SK-N-SH (cell line): ENCODE measurements around the gene PLRG1. TPM values are rescaled to one million over a fixed set of nuclear protein-coding genes. Genes with fewer than 3 reads are reported as not detected.
A peak's percentile ranks its signal among the peaks of the same experiment; 100 is the strongest.

ENCODE experiments used
- CTCF ChIA-PET: fragments of 300-600, 350-600 bp; formaldehyde crosslinking; extraction: SDS; loops from one replicate; lab custom pipeline; 2021; lab: Yijun Ruan, JAX
- POLR2A ChIA-PET: fragments of 350-600 bp; sonication (Branson Sonifier 250); formaldehyde crosslinking; extraction: SDS; loops from one replicate; lab custom pipeline; 2020; ENCODE audit warnings: antibody characterized with exemption, inconsistent platforms; lab: Yijun Ruan, JAX
- DNase-seq: peaks from one replicate; pipeline ENCODE4 v3.0.0; 2012
- H2AFZ ChIP-seq: fragments of 200-600 bp; sonication (generic); 2 replicates; pipeline ENCODE4 v1.8.1; 2016; ENCODE audit warnings: antibody characterized with exemption, mild to moderate bottlenecking, low read depth
- H3F3A ChIP-seq: fragments of 200-600 bp; sonication (generic); replicated peaks from 2 replicates; pipeline ENCODE3; 2016; ENCODE audit warnings: antibody characterized with exemption, mild to moderate bottlenecking; ENCODE audit not compliant: insufficient read depth
- H3K27ac ChIP-seq, 2 experiments: fragments of 200-500 bp in 1 of 2; fragments of 200-600 bp in 1 of 2; sonication (Bioruptor generic) in 1 of 2; sonication (generic), shearing (Covaris generic) in 1 of 2; 2 replicates each; pipeline versions ENCODE4 v1.5.1 to v1.6.1; 2014 to 2016; ENCODE audit warnings: low read depth in 2 of 2, inconsistent platforms in 1 of 2, low read length in 1 of 2, mild to moderate bottlenecking in 1 of 2, mixed read lengths in 1 of 2
- H3K27me3 ChIP-seq: fragments of 200-600 bp; sonication (generic), shearing (Covaris generic); 2 replicates; pipeline ENCODE4 v1.6.1; 2016; ENCODE audit warnings: mixed run types; ENCODE audit not compliant: insufficient read depth
- H3K36me3 ChIP-seq, 2 experiments: fragments of 200-500 bp in 1 of 2; fragments of 200-600 bp in 1 of 2; sonication (Bioruptor generic) in 1 of 2; sonication (generic) in 1 of 2; replicated peaks in 1 of 2; 2 replicates each; pipeline versions ENCODE3 to v1.5.1; 2014 to 2016; ENCODE audit warnings: low read length in 1 of 2, mild to moderate bottlenecking in 1 of 2; ENCODE audit not compliant: insufficient read depth in 2 of 2, control insufficient read depth in 1 of 2
- H3K4me1 ChIP-seq, 2 experiments: fragments of 200-500 bp in 1 of 2; fragments of 200-600 bp in 1 of 2; sonication (Bioruptor generic) in 1 of 2; sonication (generic), shearing (Covaris generic) in 1 of 2; 2 replicates each; pipeline versions ENCODE4 v1.5.1 to v1.6.1; 2014 to 2016; ENCODE audit warnings: low read depth in 1 of 2, low read length in 1 of 2, mixed run types in 1 of 2; ENCODE audit not compliant: insufficient read depth in 2 of 2, control insufficient read depth in 1 of 2
- H3K4me2 ChIP-seq: fragments of 200-600 bp; sonication (generic), shearing (Covaris generic); 2 replicates; pipeline ENCODE4 v1.6.1; 2017; ENCODE audit warnings: mixed run types
- H3K4me3 ChIP-seq, 2 experiments: fragments of 200-500 bp in 1 of 2; fragments of 200-600 bp in 1 of 2; sonication (Bioruptor generic) in 1 of 2; sonication (generic), shearing (Covaris generic) in 1 of 2; 2 replicates each; pipeline versions ENCODE4 v1.5.1 to v1.8.1; 2014 to 2016; ENCODE audit warnings: low read depth in 2 of 2, inconsistent platforms in 1 of 2, low read length in 1 of 2, mild to moderate bottlenecking in 1 of 2, mixed read lengths in 1 of 2, moderate library complexity in 1 of 2
- H3K79me2 ChIP-seq: fragments of 200-600 bp; sonication (generic); 2 replicates; pipeline ENCODE4 v1.8.1; 2017; ENCODE audit warnings: mild to moderate bottlenecking; ENCODE audit not compliant: insufficient read depth
- H3K9ac ChIP-seq: fragments of 200-600 bp; sonication (generic); 2 replicates; pipeline ENCODE4 v1.6.1; 2017; ENCODE audit warnings: mixed run types
- H3K9me2 ChIP-seq: fragments of 200-600 bp; sonication (generic); 2 replicates; pipeline ENCODE4 v1.6.1; 2017; ENCODE audit warnings: mixed run types
- H3K9me3 ChIP-seq: fragments of 200-600 bp; sonication (generic); 2 replicates; pipeline ENCODE4 v1.6.1; 2017; ENCODE audit warnings: mixed run types, mild to moderate bottlenecking, moderate library complexity
- H4K20me1 ChIP-seq: fragments of 200-600 bp; sonication (generic); 2 replicates; pipeline ENCODE4 v1.6.1; 2017; ENCODE audit warnings: mild to moderate bottlenecking, mixed run types; ENCODE audit not compliant: insufficient read depth
- CHD2 ChIP-seq: fragments of 150-350 bp; IDR thresholded peaks from 2 replicates; pipeline ENCODE4 v1.6.1; 2018; ENCODE audit warnings: low read length; ENCODE audit not compliant: partially characterized antibody
- ELF1 ChIP-seq: IDR thresholded peaks from 2 replicates; pipeline ENCODE4 v1.4.0; 2012
- EP300 ChIP-seq, 2 experiments: IDR thresholded peaks; 2 replicates each; pipeline versions ENCODE4 v1.4.0 to v1.6.1; 2012; ENCODE audit warnings: borderline replicate concordance in 1 of 2, low read depth in 1 of 2, low read length in 1 of 2
- EZH2phosphoT487 ChIP-seq: fragments of 200-600 bp; sonication (generic); IDR thresholded peaks from 2 replicates; pipeline ENCODE4 v1.6.1; 2017; ENCODE audit warnings: low read depth, mixed run types, mild to moderate bottlenecking, antibody characterized with exemption, moderate library complexity, borderline replicate concordance
- FOSL2 ChIP-seq: IDR thresholded peaks from 2 replicates; pipeline ENCODE4 v1.4.0; 2012; ENCODE audit warnings: low read depth, mild to moderate bottlenecking, moderate library complexity, borderline replicate concordance
- FOXJ3 ChIP-seq: sonication (generic); formaldehyde crosslinking; IDR thresholded peaks from 2 replicates; pipeline ENCODE4 v1.5.1; 2020; ENCODE audit warnings: mild to moderate bottlenecking, missing genetic modification reagents
- GABPA ChIP-seq: IDR thresholded peaks from 2 replicates; pipeline ENCODE4 v1.4.0; 2012; ENCODE audit warnings: low read depth, mild to moderate bottlenecking
- GATA2 ChIP-seq: sonication (generic); formaldehyde crosslinking; IDR thresholded peaks from 2 replicates; pipeline ENCODE4 v1.5.0; 2020; ENCODE audit warnings: mild to moderate bottlenecking, missing genetic modification reagents
- JUND ChIP-seq: IDR thresholded peaks from 2 replicates; pipeline ENCODE4 v1.4.0; 2012
- MEF2A ChIP-seq: IDR thresholded peaks from 2 replicates; pipeline ENCODE4 v1.4.0; 2012; ENCODE audit warnings: low read depth, borderline replicate concordance
- NFIC ChIP-seq: IDR thresholded peaks from 2 replicates; pipeline ENCODE4 v1.4.0; 2012; ENCODE audit warnings: borderline replicate concordance
- NRF1 ChIP-seq: IDR thresholded peaks from 2 replicates; pipeline ENCODE4 v1.6.1; 2012; ENCODE audit warnings: low read depth, mild to moderate bottlenecking, low read length
- POLR2AphosphoS5 ChIP-seq: IDR thresholded peaks from 2 replicates; pipeline ENCODE4 v1.6.1; 2012; ENCODE audit warnings: low read depth, low read length
- RAD21 ChIP-seq: IDR thresholded peaks from 2 replicates; pipeline ENCODE4 v1.6.1; 2012; ENCODE audit warnings: mild to moderate bottlenecking, low read length
- RCOR1 ChIP-seq: fragments of 150-350 bp; IDR thresholded peaks from 2 replicates; pipeline ENCODE4 v1.6.1; 2017; ENCODE audit warnings: antibody characterized with exemption, low read length
- RXRA ChIP-seq: IDR thresholded peaks from 2 replicates; pipeline ENCODE4 v1.4.0; 2012; ENCODE audit warnings: low read depth, mild to moderate bottlenecking, borderline replicate concordance
- TAF1 ChIP-seq: IDR thresholded peaks from 2 replicates; pipeline ENCODE4 v1.6.1; 2012; ENCODE audit warnings: low read depth, mild to moderate bottlenecking, low read length, moderate library complexity, borderline replicate concordance
- TCF12 ChIP-seq: IDR thresholded peaks from 2 replicates; pipeline ENCODE4 v1.4.0; 2012
- TEAD4 ChIP-seq: IDR thresholded peaks from 2 replicates; pipeline ENCODE4 v1.4.0; 2012; ENCODE audit warnings: mild to moderate bottlenecking, borderline replicate concordance; ENCODE audit not compliant: insufficient read depth
- YY1 ChIP-seq: IDR thresholded peaks from 2 replicates; pipeline ENCODE4 v1.4.0; 2012; ENCODE audit warnings: low read depth, mild to moderate bottlenecking
- WGBS: methylation state at CpG from one replicate; pipeline ENCODE4 v1.1.6; 2017; ENCODE audit warnings: low lambda C conversion rate; 5-methylcytosine and 5-hydroxymethylcytosine counted together
- polyA plus RNA-seq, 3 experiments: library from polyadenylated mRNA; depleted of rRNA; stranded (reverse); fragments of >200 nt; gene quantifications; 2 replicates each; pipeline ENCODE4 v1.2.3, GENCODE V29; 2012
- TF ChIP-seq, protein P1 (sequence below): IDR thresholded peaks from 2 replicates; pipeline ENCODE4 v1.4.0; 2012; ENCODE audit warnings: low read depth
- TF ChIP-seq, protein P2 (sequence below): fragments of 200-600 bp; sonication (generic); IDR thresholded peaks from 2 replicates; pipeline ENCODE4 v1.6.1; 2017; ENCODE audit warnings: antibody characterized with exemption, mild to moderate bottlenecking, moderate library complexity
- TF ChIP-seq, protein P3 (sequence below): IDR thresholded peaks from 2 replicates; pipeline ENCODE4 v1.4.0; 2012; ENCODE audit warnings: low read depth, borderline replicate concordance
- TF ChIP-seq, protein P4 (sequence below): fragments of 150-350 bp; IDR thresholded peaks from 2 replicates; pipeline ENCODE4 v1.6.1; 2016; ENCODE audit warnings: mild to moderate bottlenecking, low read depth, low read length

PLRG1 gene
- polyA plus RNA-seq, 1 of the 3 experiments (the other 2 are of a cell fraction) = 64.8 TPM

DNA sequence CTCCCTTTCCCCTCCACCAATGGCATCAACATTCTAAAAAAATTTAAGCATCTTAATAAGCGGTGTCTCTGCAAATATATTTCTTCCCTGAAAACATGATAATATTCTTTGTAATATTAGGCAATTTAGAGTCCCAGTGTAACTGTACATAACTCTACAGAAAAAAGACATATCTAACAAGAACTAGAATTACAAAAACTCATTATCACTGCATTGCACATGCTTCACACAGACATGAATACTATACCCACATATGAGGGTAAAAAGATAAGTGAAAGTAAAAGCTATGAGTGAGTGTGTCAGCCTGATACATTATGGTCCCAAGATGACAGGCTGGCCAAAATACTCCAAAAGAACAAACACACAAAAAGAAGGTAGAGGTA lies 10.2 kb upstream of the PLRG1 start:
- Histone ChIP-seq H3K27me3 (peaks cover 5% of the 10 kb centered on the region; the same call in 1 of the 2 replicates), H3K4me1 (no peaks in the 10 kb centered on the region), H3K9me3 (no peaks in the 10 kb centered on the region), H3K9me2 (no peaks in the 10 kb centered on the region), H3K4me3 (no peak overlapping the region), H3K79me2 (no peaks in the 10 kb centered on the region), H4K20me1 (no peaks in the 10 kb centered on the region), H3K4me2 (no peak overlapping the region), H2AFZ (no peak overlapping the region), H3K27ac (no peak overlapping the region), H3F3A (no peaks in the 10 kb centered on the region), H3K9ac (no peak overlapping the region), H3K36me3 (no peaks in the 10 kb centered on the region)
- ChIA-PET CTCF (interaction anchor here (0.7 to 4.1 kb wide), 9 partner anchors 9 to 64 kb away, joined by 3 to 51 read pairs (median 13); partner anchors contain the start of genes FGG and PLRG1), POLR2A (no interaction called here)
- no peak for TF ChIP-seq RAD21
- TF ChIP-seq FOXJ3 (CRISPR knock-in tag) = no peak
- TF ChIP-seq MEF2A = no peak
- TF ChIP-seq NRF1 = no peak
- TF ChIP-seq TCF12 = no peak
- TF ChIP-seq YY1 = no peak
- TF ChIP-seq GABPA = no peak
- no peak for TF ChIP-seq ELF1
- no peak for TF ChIP-seq RCOR1
- no peak for TF ChIP-seq FOSL2
- no peak for TF ChIP-seq GATA2 (CRISPR knock-in tag)
- TF ChIP-seq RXRA = no peak
- TF ChIP-seq, protein P1, sequence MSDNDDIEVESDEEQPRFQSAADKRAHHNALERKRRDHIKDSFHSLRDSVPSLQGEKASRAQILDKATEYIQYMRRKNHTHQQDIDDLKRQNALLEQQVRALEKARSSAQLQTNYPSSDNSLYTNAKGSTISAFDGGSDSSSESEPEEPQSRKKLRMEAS = no peak
- no peak for TF ChIP-seq TEAD4
- no peak for TF ChIP-seq TAF1
- TF ChIP-seq NFIC = no peak
- 6% methylated on average over 1 of the region's 1 CpG for WGBS
- DNase-seq = no peak

DNA sequence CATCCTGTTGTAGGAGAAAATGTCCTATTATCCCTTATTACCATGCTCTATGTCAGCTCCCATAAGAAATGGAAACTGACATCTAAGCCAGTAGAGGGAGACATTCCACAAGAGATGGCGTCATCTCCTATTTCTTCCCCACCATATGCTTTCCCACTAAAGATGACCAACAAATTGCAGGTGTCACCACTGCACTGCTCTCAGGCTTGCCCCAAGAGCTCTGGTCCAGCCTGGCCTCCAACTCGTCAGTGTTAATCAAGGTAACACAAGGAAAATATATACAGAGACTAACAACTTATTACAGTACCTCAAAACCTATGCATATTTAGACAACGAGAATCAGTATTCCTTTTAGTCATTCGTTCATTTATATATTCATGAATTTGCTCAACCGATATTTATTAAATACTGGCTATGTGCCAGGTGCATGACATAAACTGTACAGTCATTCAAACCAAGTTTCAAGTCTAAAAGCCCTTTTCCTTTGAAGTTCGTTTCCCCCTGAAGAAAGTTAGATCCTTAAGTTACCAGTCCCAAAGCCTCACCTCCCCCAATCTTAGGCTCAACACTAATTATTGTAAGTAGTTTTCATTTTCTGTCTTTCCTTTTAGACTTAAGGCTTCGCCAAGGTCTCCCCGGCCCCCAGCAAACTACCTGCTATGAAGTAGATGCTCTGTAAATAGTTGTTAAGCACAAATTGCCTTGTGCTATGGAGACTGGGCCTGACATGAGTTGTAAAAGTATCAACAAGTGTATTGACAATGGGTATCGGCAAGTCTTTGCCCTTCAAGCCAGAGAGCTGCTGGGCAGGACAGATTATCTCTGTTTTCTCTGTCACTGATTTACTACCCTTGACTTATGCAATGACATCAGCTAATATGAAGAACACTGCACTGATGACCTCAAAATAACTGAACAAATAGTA lies 9.6 kb upstream of the PLRG1 start:
- Histone ChIP-seq H3K79me2 (no peaks in the 10 kb centered on the region), H3K4me2 (no peak overlapping the region), H3K27me3 (peaks cover 5% of the 10 kb centered on the region; the same call in 1 of the 2 replicates), H3K9me3 (no peaks in the 10 kb centered on the region), H4K20me1 (no peaks in the 10 kb centered on the region), H3K9ac (no peak overlapping the region), H3K36me3 (no peaks in the 10 kb centered on the region), H3K9me2 (no peaks in the 10 kb centered on the region), H2AFZ (no peak overlapping the region), H3K27ac (no peak overlapping the region), H3K4me3 (no peak overlapping the region), H3F3A (no peaks in the 10 kb centered on the region), H3K4me1 (no peaks in the 10 kb centered on the region)
- 21% methylated on average over 9 of the region's 9 CpGs for WGBS
- ChIA-PET POLR2A (no interaction called here), CTCF (interaction anchor here (0.5 to 4.1 kb wide), 24 partner anchors 10 to 237 kb away, joined by 3 to 51 read pairs (median 4); partner anchors contain the start of genes FGG and PLRG1)
- DNase-seq = peak; percentile 23
- TF ChIP-seq, protein P2, sequence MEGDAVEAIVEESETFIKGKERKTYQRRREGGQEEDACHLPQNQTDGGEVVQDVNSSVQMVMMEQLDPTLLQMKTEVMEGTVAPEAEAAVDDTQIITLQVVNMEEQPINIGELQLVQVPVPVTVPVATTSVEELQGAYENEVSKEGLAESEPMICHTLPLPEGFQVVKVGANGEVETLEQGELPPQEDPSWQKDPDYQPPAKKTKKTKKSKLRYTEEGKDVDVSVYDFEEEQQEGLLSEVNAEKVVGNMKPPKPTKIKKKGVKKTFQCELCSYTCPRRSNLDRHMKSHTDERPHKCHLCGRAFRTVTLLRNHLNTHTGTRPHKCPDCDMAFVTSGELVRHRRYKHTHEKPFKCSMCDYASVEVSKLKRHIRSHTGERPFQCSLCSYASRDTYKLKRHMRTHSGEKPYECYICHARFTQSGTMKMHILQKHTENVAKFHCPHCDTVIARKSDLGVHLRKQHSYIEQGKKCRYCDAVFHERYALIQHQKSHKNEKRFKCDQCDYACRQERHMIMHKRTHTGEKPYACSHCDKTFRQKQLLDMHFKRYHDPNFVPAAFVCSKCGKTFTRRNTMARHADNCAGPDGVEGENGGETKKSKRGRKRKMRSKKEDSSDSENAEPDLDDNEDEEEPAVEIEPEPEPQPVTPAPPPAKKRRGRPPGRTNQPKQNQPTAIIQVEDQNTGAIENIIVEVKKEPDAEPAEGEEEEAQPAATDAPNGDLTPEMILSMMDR = peak; percentile 74
- TF ChIP-seq CHD2 = no peak
- no peak for TF ChIP-seq EZH2phosphoT487
- TF ChIP-seq RXRA = no peak
- peak; percentile 19; the same call in 1 of the 2 replicates for TF ChIP-seq YY1
- TF ChIP-seq, protein P3, sequence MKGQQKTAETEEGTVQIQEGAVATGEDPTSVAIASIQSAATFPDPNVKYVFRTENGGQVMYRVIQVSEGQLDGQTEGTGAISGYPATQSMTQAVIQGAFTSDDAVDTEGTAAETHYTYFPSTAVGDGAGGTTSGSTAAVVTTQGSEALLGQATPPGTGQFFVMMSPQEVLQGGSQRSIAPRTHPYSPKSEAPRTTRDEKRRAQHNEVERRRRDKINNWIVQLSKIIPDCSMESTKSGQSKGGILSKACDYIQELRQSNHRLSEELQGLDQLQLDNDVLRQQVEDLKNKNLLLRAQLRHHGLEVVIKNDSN = no peak
- TF ChIP-seq POLR2AphosphoS5 = no peak
- no peak for TF ChIP-seq FOXJ3 (CRISPR knock-in tag)
- no peak for TF ChIP-seq ELF1
- TF ChIP-seq GATA2 (CRISPR knock-in tag) = no peak
- no peak for TF ChIP-seq TAF1
- no peak for TF ChIP-seq JUND
- TF ChIP-seq, protein P4, sequence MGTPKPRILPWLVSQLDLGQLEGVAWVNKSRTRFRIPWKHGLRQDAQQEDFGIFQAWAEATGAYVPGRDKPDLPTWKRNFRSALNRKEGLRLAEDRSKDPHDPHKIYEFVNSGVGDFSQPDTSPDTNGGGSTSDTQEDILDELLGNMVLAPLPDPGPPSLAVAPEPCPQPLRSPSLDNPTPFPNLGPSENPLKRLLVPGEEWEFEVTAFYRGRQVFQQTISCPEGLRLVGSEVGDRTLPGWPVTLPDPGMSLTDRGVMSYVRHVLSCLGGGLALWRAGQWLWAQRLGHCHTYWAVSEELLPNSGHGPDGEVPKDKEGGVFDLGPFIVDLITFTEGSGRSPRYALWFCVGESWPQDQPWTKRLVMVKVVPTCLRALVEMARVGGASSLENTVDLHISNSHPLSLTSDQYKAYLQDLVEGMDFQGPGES = no peak
- no peak for TF ChIP-seq FOSL2
- TF ChIP-seq EP300 (IDR thresholded peaks at IDR 0.05; ENCODE audit: borderline replicate concordance in 1 of 2, low read depth in 1 of 2, low read length in 1 of 2) = no peak
